Mesenchymal stem cell (in vitro differentiated cells and primary cell): Measurements from ENCODE around the gene PROCA1.

ENCODE experiments used
- DNase-seq: peaks from one replicate; pipeline ENCODE4 v3.0.0-alpha.2; 2013
- H2AFZ ChIP-seq: one replicate; pipeline ENCODE4 v1.6.1; 2013; ENCODE audit warnings: low read depth, mild to moderate bottlenecking, control low read depth, inconsistent platforms, low read length, moderate library complexity
- H2AK5ac ChIP-seq: 2 replicates; pipeline ENCODE4 v1.6.1; 2013; ENCODE audit warnings: low read length, moderate library complexity, mild to moderate bottlenecking, inconsistent platforms; ENCODE audit not compliant: severe bottlenecking
- H2BK120ac ChIP-seq: one replicate; pipeline ENCODE4 v1.6.1; 2013; ENCODE audit warnings: low read depth, mild to moderate bottlenecking, inconsistent platforms, low read length, moderate library complexity
- H2BK12ac ChIP-seq, 2 experiments: one replicate each; pipeline ENCODE4 v1.6.1; 2013; ENCODE audit warnings: inconsistent platforms in 2 of 2, low read length in 2 of 2, mild to moderate bottlenecking in 2 of 2, moderate library complexity in 2 of 2, control low read depth in 1 of 2
- H2BK15ac ChIP-seq: one replicate; pipeline ENCODE4 v1.6.1; 2013; ENCODE audit warnings: mild to moderate bottlenecking, low read depth, inconsistent platforms; ENCODE audit not compliant: poor library complexity, severe bottlenecking
- H2BK5ac ChIP-seq: 2 replicates; pipeline ENCODE4 v1.6.1; 2013; ENCODE audit warnings: low read depth, mild to moderate bottlenecking, low read length, control low read depth, inconsistent platforms; ENCODE audit not compliant: poor library complexity, severe bottlenecking
- H3K14ac ChIP-seq, 2 experiments: one replicate each; pipeline ENCODE4 v1.6.1; 2013; ENCODE audit warnings: inconsistent platforms in 2 of 2, low read length in 2 of 2, control low read depth in 1 of 2, mild to moderate bottlenecking in 1 of 2, moderate library complexity in 1 of 2
- H3K18ac ChIP-seq, 2 experiments: one replicate each; pipeline ENCODE4 v1.6.1; 2013; ENCODE audit warnings: inconsistent platforms in 2 of 2, low read length in 2 of 2, control low read depth in 1 of 2, low read depth in 1 of 2, mild to moderate bottlenecking in 1 of 2
- H3K23ac ChIP-seq, 2 experiments: one replicate each; pipeline ENCODE4 v1.6.1; 2013; ENCODE audit warnings: inconsistent platforms in 2 of 2, low read length in 2 of 2, mild to moderate bottlenecking in 2 of 2, moderate library complexity in 2 of 2, control low read depth in 1 of 2
- H3K27ac ChIP-seq: 2 replicates; pipeline ENCODE4 v1.5.1; 2013; ENCODE audit warnings: mild to moderate bottlenecking, moderate library complexity, low read length, control low read depth, inconsistent platforms; ENCODE audit not compliant: poor library complexity, severe bottlenecking
- H3K27me3 ChIP-seq, 2 experiments: 2 replicates each; pipeline versions ENCODE4 v1.6.1 to v1.7.0; 2013; ENCODE audit warnings: low read length in 2 of 2, mild to moderate bottlenecking in 2 of 2, moderate library complexity in 2 of 2, control low read depth in 1 of 2, inconsistent platforms in 1 of 2; ENCODE audit not compliant: control insufficient read depth in 1 of 2, insufficient read depth in 1 of 2
- H3K36me3 ChIP-seq, 2 experiments: 2 replicates each; pipeline versions ENCODE4 v1.6.1 to v1.7.0; 2013; ENCODE audit warnings: low read length in 2 of 2, control low read depth in 1 of 2, inconsistent platforms in 1 of 2, low read depth in 1 of 2, mild to moderate bottlenecking in 1 of 2; ENCODE audit not compliant: insufficient read depth in 2 of 2, control insufficient read depth in 1 of 2
- H3K4ac ChIP-seq, 2 experiments: one replicate each; pipeline ENCODE4 v1.6.1; 2013; ENCODE audit warnings: inconsistent platforms in 2 of 2, low read length in 2 of 2, mild to moderate bottlenecking in 2 of 2, moderate library complexity in 2 of 2, control low read depth in 1 of 2, low read depth in 1 of 2
- H3K4me1 ChIP-seq: 2 replicates; pipeline ENCODE4 v1.6.1; 2013; ENCODE audit warnings: low read depth, low read length, control low read depth; ENCODE audit not compliant: control insufficient read depth, insufficient read depth
- H3K4me2 ChIP-seq: 2 replicates; pipeline ENCODE4 v1.6.1; 2013; ENCODE audit warnings: low read length, mild to moderate bottlenecking, inconsistent platforms; ENCODE audit not compliant: poor library complexity, severe bottlenecking
- H3K4me3 ChIP-seq, 2 experiments: 2 replicates each; pipeline versions ENCODE4 v1.5.1 to v1.7.0; 2013; ENCODE audit warnings: low read length in 2 of 2, mild to moderate bottlenecking in 2 of 2, control low read depth in 1 of 2, low read depth in 1 of 2; ENCODE audit not compliant: insufficient read depth in 1 of 2
- H3K79me1 ChIP-seq: replicated peaks from 2 replicates; pipeline ENCODE4 v1.6.1; 2013; ENCODE audit warnings: mild to moderate bottlenecking, control low read depth, low read length, inconsistent platforms; ENCODE audit not compliant: poor library complexity, severe bottlenecking
- H3K9ac ChIP-seq: 2 replicates; pipeline ENCODE4 v1.7.0; 2013; ENCODE audit warnings: mild to moderate bottlenecking, low read length, moderate library complexity
- H3K9me3 ChIP-seq: 2 replicates; pipeline ENCODE4 v1.7.0; 2013; ENCODE audit warnings: mild to moderate bottlenecking, low read length; ENCODE audit not compliant: control insufficient read depth
- H4K8ac ChIP-seq: one replicate; pipeline ENCODE4 v1.6.1; 2013; ENCODE audit warnings: inconsistent platforms, mild to moderate bottlenecking, low read length, moderate library complexity
- H4K91ac ChIP-seq: one replicate; pipeline ENCODE4 v1.6.1; 2013; ENCODE audit warnings: mild to moderate bottlenecking, low read length, inconsistent platforms
- WGBS: methylation state at CpG from one replicate; pipeline ENCODE4 v1.1.7; 2013; ENCODE audit warnings: mixed read lengths; 5-methylcytosine and 5-hydroxymethylcytosine counted together

PROCA1 gene

DNA sequence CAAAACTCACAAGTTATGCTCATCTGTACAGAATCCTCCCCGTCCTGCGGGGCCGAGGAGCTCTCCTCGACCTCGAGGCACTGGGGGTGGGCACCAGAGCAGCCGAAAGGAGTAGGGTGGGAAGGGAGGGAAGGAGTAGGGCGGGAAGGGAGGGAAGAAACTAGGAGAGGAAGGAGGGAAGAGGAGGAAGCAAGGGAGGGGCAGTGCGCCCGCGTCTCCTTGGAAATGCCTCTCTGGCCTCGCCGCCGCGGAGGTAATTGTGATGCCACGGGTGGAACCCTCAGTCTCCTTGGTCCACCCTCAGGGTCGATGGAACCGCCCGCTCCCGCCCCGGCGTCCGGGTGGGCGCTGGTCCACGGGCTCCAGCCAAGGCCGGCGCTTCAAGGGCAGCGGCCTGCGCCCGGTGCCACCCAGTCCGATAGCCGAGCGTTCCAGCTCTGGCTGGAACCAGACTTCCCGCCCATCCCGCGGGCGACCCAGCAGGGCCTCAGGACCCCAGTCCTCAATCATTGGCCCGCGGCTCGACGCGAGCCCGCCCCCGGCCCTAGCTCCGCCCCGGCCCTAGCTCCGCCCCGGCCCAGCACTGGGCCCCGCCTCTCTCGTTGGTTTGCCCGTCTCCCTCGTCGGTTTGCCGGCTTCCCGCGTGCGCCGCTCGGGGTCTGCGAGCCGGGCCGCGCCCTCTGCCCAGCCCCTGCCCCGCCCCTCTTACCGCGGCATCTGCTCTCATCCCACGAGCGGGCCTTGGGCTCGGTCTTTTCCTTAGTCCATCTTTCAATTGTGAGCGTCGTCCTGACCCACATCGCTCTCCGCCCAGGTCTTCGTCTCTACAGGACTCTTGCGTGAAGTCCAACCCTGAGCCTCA is 596 bp downstream of the PROCA1 start:
- Histone ChIP-seq H3K36me3 (peaks cover 39 to 46% of the 10 kb centered on the region in 2 experiments), H3K4me3 (peak overlapping the region; percentile 60 to 84), H4K91ac (peak overlapping the region; percentile 73), H3K4me1 (peaks cover 23% of the 10 kb centered on the region), H2BK120ac (peak overlapping the region; percentile 78), H3K27ac (peak overlapping the region; percentile 63), H3K4ac (peak overlapping the region; percentile 71 to 92), H3K9ac (peak overlapping the region; percentile 95), H3K23ac (peak overlapping the region in 1 of 2 experiments; percentile 61), H3K9me3 (no peaks in the 10 kb centered on the region), H3K14ac (no peak overlapping the region), H4K8ac (peak overlapping the region; percentile 90), H3K79me1 (peaks cover 16% of the 10 kb centered on the region), H2AFZ (peak overlapping the region; percentile 72), H3K27me3 (no peaks in the 10 kb centered on the region), H2BK12ac (peak overlapping the region; percentile 30 to 37), H2BK15ac (peak overlapping the region; percentile 65), H2BK5ac (no peak overlapping the region), H2AK5ac (no peak overlapping the region), H3K18ac (peak overlapping the region; percentile 77 to 86), H3K4me2 (peak overlapping the region; percentile 84)
- 1% methylated on average over 67 of the region's 74 CpGs for WGBS
- DNase-seq = peak; percentile 90

DNA sequence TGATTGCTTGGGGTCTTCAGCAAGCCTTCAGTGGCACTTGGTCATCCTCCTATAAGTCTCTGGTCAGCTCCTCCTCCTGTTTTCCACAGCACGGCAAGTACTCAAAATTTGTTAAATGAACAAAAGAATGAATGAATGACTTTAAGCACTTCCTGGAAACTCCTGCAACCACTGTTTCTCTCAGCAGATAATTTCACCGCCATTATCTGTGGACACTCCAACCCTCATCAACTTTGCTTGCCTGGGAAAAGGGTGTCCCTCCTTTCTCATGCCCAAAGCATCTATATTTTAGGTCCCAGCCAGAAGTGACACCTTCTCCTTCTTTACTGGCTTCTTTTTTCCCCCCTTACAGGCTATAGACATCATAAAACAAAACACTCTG is 4.4 kb downstream of the PROCA1 start:
- Histone ChIP-seq H3K4me3 (no peak overlapping the region), H3K36me3 (peaks cover 42 to 48% of the 10 kb centered on the region in 2 experiments), H3K14ac (no peak overlapping the region), H3K18ac (no peak overlapping the region), H3K4me1 (peaks cover 16% of the 10 kb centered on the region), H2BK15ac (no peak overlapping the region), H3K9ac (no peak overlapping the region), H4K8ac (no peak overlapping the region), H3K27me3 (no peaks in the 10 kb centered on the region), H2AK5ac (no peak overlapping the region), H3K27ac (no peak overlapping the region), H3K79me1 (peaks cover 6% of the 10 kb centered on the region), H2AFZ (no peak overlapping the region), H2BK5ac (no peak overlapping the region), H4K91ac (no peak overlapping the region), H3K9me3 (no peaks in the 10 kb centered on the region), H3K4ac (no peak overlapping the region), H2BK120ac (no peak overlapping the region), H3K23ac (no peak overlapping the region), H2BK12ac (no peak overlapping the region), H3K4me2 (no peak overlapping the region)
- no peak for DNase-seq
- 98% methylated on average over 2 of the region's 2 CpGs for WGBS

DNA sequence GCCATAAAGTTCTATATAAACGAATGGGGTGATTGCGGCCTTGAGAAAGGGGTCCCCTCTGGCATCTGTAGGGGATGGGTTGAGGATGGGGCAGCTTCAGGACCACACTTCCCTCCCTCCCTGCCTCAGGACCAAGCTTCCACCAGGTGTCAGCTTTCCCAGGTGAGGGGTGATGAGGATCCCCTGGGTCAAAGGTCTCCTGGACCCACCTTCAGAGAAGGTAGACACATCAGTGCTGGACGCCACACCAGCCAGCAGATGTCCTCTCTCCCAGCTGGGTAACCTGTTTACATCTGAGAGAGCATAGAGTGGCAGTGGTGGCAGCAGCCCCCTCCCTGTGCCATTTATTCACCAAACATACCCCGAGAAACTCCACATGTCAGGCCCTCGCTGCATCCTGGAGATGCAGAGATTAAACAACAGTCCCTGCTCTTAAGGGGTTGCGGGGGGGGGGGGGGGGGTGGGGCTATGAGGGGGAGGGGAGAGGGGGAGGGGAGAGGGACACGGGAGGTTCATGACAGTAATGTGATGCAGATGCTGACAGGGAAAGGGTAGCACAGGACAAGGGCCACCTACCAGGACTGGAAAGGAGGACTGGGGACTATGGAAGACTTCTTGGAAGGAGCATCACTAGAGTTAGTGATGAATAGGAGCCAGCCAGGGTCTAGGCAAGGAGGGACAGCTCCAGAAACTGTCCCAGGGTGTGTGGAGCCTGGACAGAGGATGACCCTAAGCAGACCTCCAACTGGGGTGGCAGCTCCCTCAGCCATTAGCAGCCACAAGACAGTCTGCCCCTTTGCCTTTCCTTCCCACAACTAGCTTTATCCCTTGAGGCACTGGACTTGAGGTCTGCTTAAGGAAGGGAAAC is 5.0 kb downstream of the PROCA1 start:
- Histone ChIP-seq H3K4me3 (no peak overlapping the region), H2BK120ac (no peak overlapping the region), H3K36me3 (peaks cover 48 to 51% of the 10 kb centered on the region in 2 experiments), H3K9ac (no peak overlapping the region), H3K9me3 (no peaks in the 10 kb centered on the region), H4K8ac (no peak overlapping the region), H3K23ac (no peak overlapping the region), H3K4ac (no peak overlapping the region), H2AFZ (no peak overlapping the region), H3K4me1 (peaks cover 11% of the 10 kb centered on the region), H3K27me3 (no peaks in the 10 kb centered on the region), H2BK15ac (peak overlapping the region; percentile 64), H3K14ac (no peak overlapping the region), H3K4me2 (no peak overlapping the region), H3K18ac (no peak overlapping the region), H4K91ac (no peak overlapping the region), H2BK12ac (no peak overlapping the region), H3K27ac (no peak overlapping the region), H2BK5ac (no peak overlapping the region), H2AK5ac (no peak overlapping the region), H3K79me1 (peaks cover 6% of the 10 kb centered on the region)
- WGBS = no CpG with 5 or more reads among the region's 7 CpGs
- no peak for DNase-seq
